ENCODE data around the gene RAC3. TPM values are rescaled to one million over a fixed set of nuclear protein-coding genes. Genes with fewer than 3 reads are reported as not detected.

The RAC3 gene
- 1 to 10 TPM; 1.8 to 2.5 (median 2.2) TPM for total RNA-seq

GRCh38 chr17:82031303-82031884 is at the start of gene RAC3:
TSS of gene RAC3 (plus strand) at chr17:82031678. CDS start at chr17:82031762, 84 bp downstream.
- Histone ChIP-seq H3K27ac (replicated peaks in 1 of 4) (peak within 1 kb of the TSS; percentile 12 to 66 (median 40)), H3K36me3 (peaks cover 0 to 35% (median 18%) of the 10 kb centered on the region in 4 donors), H3K9me3 (no peaks in the 10 kb centered on the region), H3K27me3 (peaks cover 0 to 18% (median 6%) of the 10 kb centered on the region in 4 donors), H3K4me1 (peaks cover 26 to 38% (median 33%) of the 10 kb centered on the region in 4 donors), H3K4me3 (peak within 1 kb of the TSS; percentile 53 to 60 (median 58))
- DNase-seq (ENCODE audit: extremely low spot score): no peak
- intact Hi-C loops (cut with DNase I): loop anchor here (2.0 to 5.0 kb wide), 2 partner anchors 66 to 123 kb away; partner anchors contain the start of gene FASN
- WGBS: 0% methylated on average over 9 of the region's 96 CpGs
- TF ChIP-seq POLR2A (IDR thresholded peaks at IDR 0.05; ENCODE audit: low read depth) (no peak), CTCF (IDR thresholded peaks at IDR 0.05) (no peak), EP300 (IDR thresholded peaks at IDR 0.05) (no peak), POLR2AphosphoS5 (IDR thresholded peaks at IDR 0.05) (no peak)

- no peak for TF ChIP-seq POLR2A (IDR thresholded peaks at IDR 0.05; ENCODE audit: low read depth)
- no peak for TF ChIP-seq EP300 (IDR thresholded peaks at IDR 0.05)
- TF ChIP-seq CTCF (IDR thresholded peaks at IDR 0.05): no peak
- no peak for TF ChIP-seq POLR2AphosphoS5 (IDR thresholded peaks at IDR 0.05)
- WGBS: 95% methylated on average over 20 of the region's 35 CpGs
- intact Hi-C loops (cut with DNase I): no loop called here
- no peak overlapping the region for H3K4me3 ChIP-seq
- H3K36me3 ChIP-seq: peaks cover 24 to 76% (median 59%) of the 10 kb centered on the region in 4 donors
- H3K27ac ChIP-seq (replicated peaks in 1 of 4): no peak overlapping the region
- H3K27me3 ChIP-seq: no peaks in the 10 kb centered on the region
- H3K9me3 ChIP-seq: no peaks in the 10 kb centered on the region
- DNase-seq (ENCODE audit: extremely low spot score): no peak
- H3K4me1 ChIP-seq: peaks cover 7 to 12% (median 10%) of the 10 kb centered on the region in 4 donors
Observed at GRCh38 chr17:81983011-81983638, 48.4 kb upstream of the RAC3 start.

GRCh38 chr17:81983639-81984373 is 47.7 kb upstream of the RAC3 start:
- 95% methylated on average over 21 of the region's 26 CpGs for WGBS
- Histone ChIP-seq H3K4me1 (peaks cover under 1 to 5% (median 3%) of the 10 kb centered on the region in 4 donors), H3K27me3 (no peaks in the 10 kb centered on the region), H3K4me3 (no peak overlapping the region), H3K27ac (replicated peaks in 1 of 4) (no peak overlapping the region), H3K9me3 (no peaks in the 10 kb centered on the region), H3K36me3 (peaks cover 24 to 79% (median 59%) of the 10 kb centered on the region in 4 donors)
- intact Hi-C loops (cut with DNase I): no loop called here
- DNase-seq (ENCODE audit: extremely low spot score): no peak
- TF ChIP-seq EP300 (IDR thresholded peaks at IDR 0.05): no peak
- TF ChIP-seq POLR2A (IDR thresholded peaks at IDR 0.05; ENCODE audit: low read depth): no peak
- no peak for TF ChIP-seq POLR2AphosphoS5 (IDR thresholded peaks at IDR 0.05)
- TF ChIP-seq CTCF (IDR thresholded peaks at IDR 0.05): no peak

- Histone ChIP-seq H3K36me3 (peaks cover 24 to 80% (median 53%) of the 10 kb centered on the region in 4 donors), H3K4me1 (no peaks in the 10 kb centered on the region), H3K27ac (replicated peaks in 1 of 4) (no peak overlapping the region), H3K27me3 (no peaks in the 10 kb centered on the region), H3K4me3 (no peak overlapping the region), H3K9me3 (no peaks in the 10 kb centered on the region)
- intact Hi-C loops (cut with DNase I): no loop called here
- no peak for DNase-seq (ENCODE audit: extremely low spot score)
- TF ChIP-seq POLR2AphosphoS5 (IDR thresholded peaks at IDR 0.05) (no peak), POLR2A (IDR thresholded peaks at IDR 0.05; ENCODE audit: low read depth) (no peak), CTCF (IDR thresholded peaks at IDR 0.05) (no peak), EP300 (IDR thresholded peaks at IDR 0.05) (no peak)
- 85% methylated on average over 19 of the region's 21 CpGs for WGBS
Observed at GRCh38 chr17:81984773-81985410, 46.6 kb upstream of the RAC3 start.

Data from esophagus muscularis mucosa (tissue), 4 donors.